ENCODE measurements around the gene PRKAB1.

Gene PRKAB1

GRCh38 chr12:119627019-119627643, 40.8 kb upstream of the PRKAB1 start:
- TF ChIP-seq POLR2AphosphoS5 (IDR thresholded peaks at IDR 0.05; ENCODE audit: low read depth, low read length) = no peak
- TF ChIP-seq FOXP2 (optimal IDR thresholded peaks at IDR 0.05; ENCODE audit: borderline replicate concordance, extremely low read depth, extremely low read length, insufficient read depth) = no peak
- no peak for TF ChIP-seq SIN3A (IDR thresholded peaks at IDR 0.05; ENCODE audit: borderline replicate concordance, insufficient read depth, low read length)
- no peak for TF ChIP-seq TAF1 (IDR thresholded peaks at IDR 0.05; ENCODE audit: borderline replicate concordance, insufficient read depth, low read length)
- no peak for TF ChIP-seq REST (IDR thresholded peaks at IDR 0.05; ENCODE audit: insufficient read depth in 1 of 2, low read depth in 2 of 2, low read length in 2 of 2)

- TF ChIP-seq FOXP2 (optimal IDR thresholded peaks at IDR 0.05; ENCODE audit: borderline replicate concordance, extremely low read depth, extremely low read length, insufficient read depth) = no peak
- TF ChIP-seq TAF1 (IDR thresholded peaks at IDR 0.05; ENCODE audit: borderline replicate concordance, insufficient read depth, low read length) = no peak
- no peak for TF ChIP-seq POLR2AphosphoS5 (IDR thresholded peaks at IDR 0.05; ENCODE audit: low read depth, low read length)
- TF ChIP-seq SIN3A (IDR thresholded peaks at IDR 0.05; ENCODE audit: borderline replicate concordance, insufficient read depth, low read length) = no peak
- TF ChIP-seq REST (IDR thresholded peaks at IDR 0.05; ENCODE audit: insufficient read depth in 1 of 2, low read depth in 2 of 2, low read length in 2 of 2) = no peak
Observed at GRCh38 chr12:119627686-119628085, 40.2 kb upstream of the PRKAB1 start.

- TF ChIP-seq REST (IDR thresholded peaks at IDR 0.05; ENCODE audit: insufficient read depth in 1 of 2, low read depth in 2 of 2, low read length in 2 of 2) (no peak), POLR2AphosphoS5 (IDR thresholded peaks at IDR 0.05; ENCODE audit: low read depth, low read length) (no peak), SIN3A (IDR thresholded peaks at IDR 0.05; ENCODE audit: borderline replicate concordance, insufficient read depth, low read length) (no peak), TAF1 (IDR thresholded peaks at IDR 0.05; ENCODE audit: borderline replicate concordance, insufficient read depth, low read length) (no peak), FOXP2 (optimal IDR thresholded peaks at IDR 0.05; ENCODE audit: borderline replicate concordance, extremely low read depth, extremely low read length, insufficient read depth) (no peak)
Observed at GRCh38 chr12:119630223-119630780, 37.6 kb upstream of the PRKAB1 start.

GRCh38 chr12:119630962-119631550, 36.9 kb upstream of the PRKAB1 start:
- TF ChIP-seq POLR2AphosphoS5 (IDR thresholded peaks at IDR 0.05; ENCODE audit: low read depth, low read length) (no peak), REST (IDR thresholded peaks at IDR 0.05; ENCODE audit: insufficient read depth in 1 of 2, low read depth in 2 of 2, low read length in 2 of 2) (no peak), FOXP2 (optimal IDR thresholded peaks at IDR 0.05; ENCODE audit: borderline replicate concordance, extremely low read depth, extremely low read length, insufficient read depth) (no peak), SIN3A (IDR thresholded peaks at IDR 0.05; ENCODE audit: borderline replicate concordance, insufficient read depth, low read length) (no peak), TAF1 (IDR thresholded peaks at IDR 0.05; ENCODE audit: borderline replicate concordance, insufficient read depth, low read length) (no peak)

Data from PFSK-1 (cell line).